ENCODE results near the gene DUOXA2.
A peak's percentile ranks its signal among the peaks of the same experiment; 100 is the strongest.

The DUOXA2 gene

GRCh38 chr15:45136378-45136764, 22.2 kb downstream of the DUOXA2 start:
- DNase-seq (ENCODE audit: low read depth), result no peak

GRCh38 chr15:45137703-45138102, 23.6 kb downstream of the DUOXA2 start:
- no peak for DNase-seq (ENCODE audit: low read depth)

- DNase-seq (ENCODE audit: low read depth), result no peak
Observed at GRCh38 chr15:45138814-45139765, 25.0 kb downstream of the DUOXA2 start.

- DNase-seq (ENCODE audit: low read depth), result no peak
Observed at GRCh38 chr15:45139770-45140169, 25.6 kb downstream of the DUOXA2 start.

GRCh38 chr15:45140557-45141250, 26.6 kb downstream of the DUOXA2 start:
- no peak for DNase-seq (ENCODE audit: low read depth)

- no peak for DNase-seq (ENCODE audit: low read depth)
Observed at GRCh38 chr15:45141386-45141785, 27.3 kb downstream of the DUOXA2 start.

- DNase-seq (ENCODE audit: low read depth), result no peak
Observed at GRCh38 chr15:45143056-45143455, 28.9 kb downstream of the DUOXA2 start.

GRCh38 chr15:45143946-45144345, 29.8 kb downstream of the DUOXA2 start:
- DNase-seq (ENCODE audit: low read depth), result no peak

- DNase-seq (ENCODE audit: low read depth), result no peak
Observed at GRCh38 chr15:45144775-45145174, 30.6 kb downstream of the DUOXA2 start.

- no peak for DNase-seq (ENCODE audit: low read depth)
Observed at GRCh38 chr15:45146405-45146804, 32.3 kb downstream of the DUOXA2 start.

- no peak for DNase-seq (ENCODE audit: low read depth)
Observed at GRCh38 chr15:45147606-45148005, 33.5 kb downstream of the DUOXA2 start.

GRCh38 chr15:45148076-45149059, 34.2 kb downstream of the DUOXA2 start:
- DNase-seq (ENCODE audit: low read depth), result no peak

- no peak for DNase-seq (ENCODE audit: low read depth)
Observed at GRCh38 chr15:45149060-45149459, 34.9 kb downstream of the DUOXA2 start.

- DNase-seq (ENCODE audit: low read depth), result no peak
Observed at GRCh38 chr15:45150481-45150880, 36.4 kb downstream of the DUOXA2 start.

GRCh38 chr15:45150997-45151396, 36.9 kb downstream of the DUOXA2 start:
- no peak for DNase-seq (ENCODE audit: low read depth)

GRCh38 chr15:45151998-45152828, 38.1 kb downstream of the DUOXA2 start:
- no peak for DNase-seq (ENCODE audit: low read depth)

GRCh38 chr15:45155739-45156138, 41.6 kb downstream of the DUOXA2 start:
- DNase-seq (ENCODE audit: low read depth), result no peak

GRCh38 chr15:45156744-45157455, 42.8 kb downstream of the DUOXA2 start:
- peak; percentile 90 for DNase-seq (ENCODE audit: low read depth)

- peak; percentile 92 for DNase-seq (ENCODE audit: low read depth)
Observed at GRCh38 chr15:45157974-45158373, 43.8 kb downstream of the DUOXA2 start.

GRCh38 chr15:45161666-45162065, 47.5 kb downstream of the DUOXA2 start:
- no peak for DNase-seq (ENCODE audit: low read depth)

Data from stromal cell of bone marrow (primary cell).